Keratinocyte (primary cell): ENCODE results near the gene ANKRD33.

Experiments
- EZH2 ChIP-seq: IDR thresholded peaks from one replicate; pipeline ENCODE4 v1.6.1; 2012; ENCODE audit warnings: inconsistent platforms, mild to moderate bottlenecking, low read length, moderate library complexity
- TF ChIP-seq, protein P1 (sequence below), 3 experiments: IDR thresholded peaks in 1 of 3; conservative IDR thresholded peaks in 1 of 3; optimal IDR thresholded peaks in 1 of 3; 2 replicates in 2 of 3; 3 replicates in 1 of 3; pipeline versions ENCODE3 to v1.5.1; 2011; ENCODE audit warnings: low read length in 3 of 3, mild to moderate bottlenecking in 3 of 3, moderate library complexity in 2 of 3, control low read depth in 1 of 3, inconsistent platforms in 1 of 3; ENCODE audit not compliant: insufficient read depth in 2 of 3; ENCODE audit errors: extremely low read depth in 1 of 3

DNA sequence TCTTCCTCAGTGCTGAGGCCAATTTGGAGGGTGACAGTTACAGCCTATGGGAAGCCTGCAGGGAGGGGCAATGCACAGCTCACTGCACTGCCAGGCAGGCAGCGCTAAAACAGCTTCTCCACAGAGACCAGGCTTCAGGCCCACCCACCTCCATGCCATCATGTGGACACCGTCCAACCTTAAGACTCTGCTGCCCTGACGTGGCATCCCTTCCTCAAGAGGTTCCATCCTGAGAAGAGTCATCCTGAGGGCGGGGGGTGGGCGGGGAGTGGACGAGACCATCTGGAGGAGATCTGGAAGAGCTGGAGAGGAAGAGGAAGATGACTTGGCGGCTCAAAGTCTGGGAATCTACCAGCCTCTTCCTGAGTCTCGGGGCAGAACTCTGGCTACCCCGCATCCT is 11.0 kb downstream of the ANKRD33 start:
- TF ChIP-seq, protein P1, sequence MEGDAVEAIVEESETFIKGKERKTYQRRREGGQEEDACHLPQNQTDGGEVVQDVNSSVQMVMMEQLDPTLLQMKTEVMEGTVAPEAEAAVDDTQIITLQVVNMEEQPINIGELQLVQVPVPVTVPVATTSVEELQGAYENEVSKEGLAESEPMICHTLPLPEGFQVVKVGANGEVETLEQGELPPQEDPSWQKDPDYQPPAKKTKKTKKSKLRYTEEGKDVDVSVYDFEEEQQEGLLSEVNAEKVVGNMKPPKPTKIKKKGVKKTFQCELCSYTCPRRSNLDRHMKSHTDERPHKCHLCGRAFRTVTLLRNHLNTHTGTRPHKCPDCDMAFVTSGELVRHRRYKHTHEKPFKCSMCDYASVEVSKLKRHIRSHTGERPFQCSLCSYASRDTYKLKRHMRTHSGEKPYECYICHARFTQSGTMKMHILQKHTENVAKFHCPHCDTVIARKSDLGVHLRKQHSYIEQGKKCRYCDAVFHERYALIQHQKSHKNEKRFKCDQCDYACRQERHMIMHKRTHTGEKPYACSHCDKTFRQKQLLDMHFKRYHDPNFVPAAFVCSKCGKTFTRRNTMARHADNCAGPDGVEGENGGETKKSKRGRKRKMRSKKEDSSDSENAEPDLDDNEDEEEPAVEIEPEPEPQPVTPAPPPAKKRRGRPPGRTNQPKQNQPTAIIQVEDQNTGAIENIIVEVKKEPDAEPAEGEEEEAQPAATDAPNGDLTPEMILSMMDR (optimal IDR thresholded peaks at IDR 0.05 in 1 of 3, IDR thresholded peaks at IDR 0.05 in 1 of 3, conservative IDR thresholded peaks at IDR 0.05 in 1 of 3; ENCODE audit: extremely low read depth in 1 of 3, insufficient read depth in 2 of 3, low read length in 3 of 3): no peak
- no peak for TF ChIP-seq EZH2
